Inflammatory macrophage treated with lipopolysaccharide for 4 hours (primary cell): ENCODE data around the gene NUDT1.
"Not testable (repeated sequence)": the region's sequence is repeated elsewhere in the genome, so short reads cannot be mapped to it uniquely, and the experiment has no call there.

Source experiments
- DNase-seq: peaks from one replicate; pipeline ENCODE4 v3.0.0-alpha.2; 2020

Gene NUDT1

GRCh38 chr7:2251841-2252771 lies 10.1 kb downstream of the NUDT1 start:
- no peak for DNase-seq

GRCh38 chr7:2253021-2253420 lies 11.0 kb downstream of the NUDT1 start:
- DNase-seq = no peak

GRCh38 chr7:2253525-2254244 lies 11.7 kb downstream of the NUDT1 start:
- DNase-seq = no peak

GRCh38 chr7:2254429-2255144 lies 12.6 kb downstream of the NUDT1 start:
- DNase-seq = no peak

GRCh38 chr7:2255145-2256139 lies 13.4 kb downstream of the NUDT1 start:
- DNase-seq = no peak

GRCh38 chr7:2256306-2257045 lies 14.4 kb downstream of the NUDT1 start:
- DNase-seq = no peak

- DNase-seq = no peak
Observed at GRCh38 chr7:2257046-2257551, 15.1 kb downstream of the NUDT1 start.

GRCh38 chr7:2257651-2258050 lies 15.6 kb downstream of the NUDT1 start:
- DNase-seq = no peak

GRCh38 chr7:2258661-2259365 lies 16.8 kb downstream of the NUDT1 start:
- DNase-seq = no peak

GRCh38 chr7:2259480-2259879 lies 17.5 kb downstream of the NUDT1 start:
- no peak for DNase-seq

- DNase-seq = no peak
Observed at GRCh38 chr7:2260820-2261219, 18.8 kb downstream of the NUDT1 start.

GRCh38 chr7:2261611-2262010 lies 19.6 kb downstream of the NUDT1 start:
- peak; percentile 75 for DNase-seq

- DNase-seq = no peak
Observed at GRCh38 chr7:2263176-2263575, 21.1 kb downstream of the NUDT1 start.

- no peak for DNase-seq
Observed at GRCh38 chr7:2264158-2264557, 22.1 kb downstream of the NUDT1 start.

- DNase-seq = no peak
Observed at GRCh38 chr7:2266911-2267310, 24.9 kb downstream of the NUDT1 start.

GRCh38 chr7:2269089-2269990 lies 27.3 kb downstream of the NUDT1 start:
- not testable (repeated sequence) for DNase-seq

- no peak for DNase-seq
Observed at GRCh38 chr7:2269991-2270460, 28.0 kb downstream of the NUDT1 start.

- DNase-seq = no peak
Observed at GRCh38 chr7:2270495-2270894, 28.5 kb downstream of the NUDT1 start.
